ENCODE measurements around the gene ZBTB25. TPM values are rescaled to one million over a fixed set of nuclear protein-coding genes. Genes with fewer than 3 reads are reported as not detected.

ZBTB25 gene
- total and polyA plus RNA-seq, 4 experiments from 2014 or later = 34.0 to 87.5 (median 60.4) TPM

DNA sequence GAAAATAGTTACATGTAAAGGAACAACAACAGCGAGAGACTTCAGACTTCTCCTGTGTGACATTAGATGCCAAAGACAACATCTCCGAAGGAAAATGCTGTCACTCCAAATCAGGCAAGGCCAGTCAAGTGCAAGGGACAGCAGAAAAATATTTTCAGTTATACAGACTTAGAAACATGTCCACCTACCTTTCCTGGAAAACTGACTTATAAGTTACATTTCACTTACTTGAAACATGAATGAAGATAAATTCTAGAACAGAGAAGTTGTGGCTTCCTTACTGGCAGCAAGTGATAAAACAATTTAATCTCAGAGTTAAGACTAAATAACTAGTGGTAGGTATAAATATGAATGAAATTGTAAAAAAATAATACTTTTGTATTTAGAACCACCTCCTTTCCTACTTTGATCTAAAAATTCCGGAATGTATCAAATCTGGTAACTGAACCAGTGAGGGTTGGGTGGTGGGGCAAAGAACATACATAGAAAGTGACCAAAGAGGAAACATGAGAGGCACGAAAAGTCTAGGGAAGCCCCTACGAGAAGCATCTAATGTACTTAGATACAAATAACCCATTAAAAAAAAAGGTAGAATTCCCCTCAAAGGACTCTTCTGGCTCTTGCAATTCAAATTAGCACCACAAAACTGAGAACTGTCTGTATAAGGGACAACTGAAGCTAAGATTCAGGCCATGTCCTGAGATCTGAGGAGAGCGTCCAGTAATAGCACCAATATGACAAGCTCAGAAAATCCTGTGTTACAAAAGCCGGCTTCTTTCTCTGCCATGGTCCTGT is 94.3 kb downstream of the ZBTB25 start:
- POLR2A ChIA-PET (ENCODE audit: partially characterized antibody) = no interaction called here
- H3K4me3 Mint-ChIP-seq = no peak overlapping the region
- H3K4me3 ChIP-seq (ENCODE audit: low read length in 2 of 2) = no peak overlapping the region
- no peak overlapping the region for H3K27ac Mint-ChIP-seq
- H3K36me3 ChIP-seq (ENCODE audit: insufficient read depth, low read length) = peaks cover 4% of the 10 kb centered on the region
- H3K27ac ChIP-seq (ENCODE audit: low read depth, low read length) = no peak overlapping the region
- H3K27me3 Mint-ChIP-seq = no peaks in the 10 kb centered on the region
- peaks cover 10 to 22% of the 10 kb centered on the region in 2 donors for H3K36me3 Mint-ChIP-seq
- CTCF ChIA-PET (ENCODE audit: partially characterized antibody) = interaction anchor here (0.9 to 1.4 kb wide), 2 partner anchors 12 to 21 kb away, joined by 3 to 4 read pairs; no protein-coding TSS in a partner anchor
- no peaks in the 10 kb centered on the region for H3K9me3 Mint-ChIP-seq
- no peaks in the 10 kb centered on the region for H3K4me1 Mint-ChIP-seq
- no peak for DNase-seq
- no peaks in the 10 kb centered on the region for H3K4me1 ChIP-seq (ENCODE audit: insufficient read depth, low read length)
- H3K9me3 ChIP-seq (ENCODE audit: control insufficient read depth in 1 of 2, low read length in 2 of 2) = no peaks in the 10 kb centered on the region
- H3K27me3 ChIP-seq (ENCODE audit: insufficient read depth, low read length) = no peaks in the 10 kb centered on the region
- intact Hi-C loops (cut with micrococcal nuclease) = no loop called here

GRCh38 chr14:64407329-64407728 is 96.3 kb downstream of the ZBTB25 start:
- POLR2A ChIA-PET (ENCODE audit: partially characterized antibody) = no interaction called here
- H3K4me1 ChIP-seq (ENCODE audit: insufficient read depth, low read length) = no peaks in the 10 kb centered on the region
- no peak overlapping the region for H3K4me3 ChIP-seq (ENCODE audit: low read length in 2 of 2)
- DNase-seq = no peak
- no peaks in the 10 kb centered on the region for H3K27me3 ChIP-seq (ENCODE audit: insufficient read depth, low read length)
- intact Hi-C loops (cut with micrococcal nuclease) = no loop called here
- H3K27ac Mint-ChIP-seq = no peak overlapping the region
- H3K27me3 Mint-ChIP-seq = no peaks in the 10 kb centered on the region
- H3K9me3 Mint-ChIP-seq = no peaks in the 10 kb centered on the region
- H3K27ac ChIP-seq (ENCODE audit: low read depth, low read length) = no peak overlapping the region
- CTCF ChIA-PET (ENCODE audit: partially characterized antibody) = no interaction called here
- H3K36me3 ChIP-seq (ENCODE audit: insufficient read depth, low read length) = no peaks in the 10 kb centered on the region
- H3K4me3 Mint-ChIP-seq = no peak overlapping the region
- H3K9me3 ChIP-seq (ENCODE audit: control insufficient read depth in 1 of 2, low read length in 2 of 2) = no peaks in the 10 kb centered on the region
- H3K36me3 Mint-ChIP-seq = peaks cover 14 to 22% of the 10 kb centered on the region in 2 donors
- H3K4me1 Mint-ChIP-seq = peaks cover 0 to 1% (median 0%) of the 10 kb centered on the region in 4 donors

DNA sequence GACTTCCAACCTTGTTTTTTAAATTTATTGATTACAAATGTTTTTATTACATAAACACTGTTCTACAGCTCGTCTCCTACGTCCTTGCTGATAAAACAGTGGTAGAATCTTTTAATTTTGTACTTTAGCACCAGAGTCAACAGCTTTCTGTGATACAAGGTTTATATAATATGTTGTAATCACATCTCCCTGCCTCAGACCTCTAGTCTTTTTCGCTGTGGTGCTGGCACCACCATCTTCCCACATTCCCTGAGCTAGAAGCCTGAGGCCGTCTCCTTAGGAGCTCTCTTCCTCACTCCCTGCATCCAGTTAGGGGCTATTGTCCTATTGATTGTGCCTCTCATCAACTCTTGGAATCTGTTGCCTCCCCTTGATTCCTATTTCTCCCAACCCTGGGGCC is 98.3 kb downstream of the ZBTB25 start:
- Histone ChIP-seq H3K36me3 (ENCODE audit: insufficient read depth, low read length) (no peaks in the 10 kb centered on the region), H3K4me1 (ENCODE audit: insufficient read depth, low read length) (no peaks in the 10 kb centered on the region), H3K27ac (ENCODE audit: low read depth, low read length) (no peak overlapping the region), H3K9me3 (ENCODE audit: control insufficient read depth in 1 of 2, low read length in 2 of 2) (no peaks in the 10 kb centered on the region), H3K4me3 (ENCODE audit: low read length in 2 of 2) (no peak overlapping the region), H3K27me3 (ENCODE audit: insufficient read depth, low read length) (no peaks in the 10 kb centered on the region)
- H3K4me3 Mint-ChIP-seq = no peak overlapping the region
- no peaks in the 10 kb centered on the region for H3K9me3 Mint-ChIP-seq
- peak overlapping the region in 1 of 7 donors; percentile 44 for H3K27ac Mint-ChIP-seq
- peaks cover 14 to 15% of the 10 kb centered on the region in 2 donors for H3K36me3 Mint-ChIP-seq
- ChIA-PET POLR2A (ENCODE audit: partially characterized antibody) (interaction anchor here (1.0 kb wide), 1 partner anchor 17 kb away, joined by 3 read pairs; the partner anchor contains the start of gene MTHFD1), CTCF (ENCODE audit: partially characterized antibody) (interaction anchor here (1.2 kb wide), 1 partner anchor 13 kb away, joined by 3 read pairs; no protein-coding TSS in a partner anchor)
- H3K4me1 Mint-ChIP-seq = peaks cover 0 to 2% (median under 1%) of the 10 kb centered on the region in 4 donors
- intact Hi-C loops (cut with micrococcal nuclease) = no loop called here
- H3K27me3 Mint-ChIP-seq = no peaks in the 10 kb centered on the region
- no peak for DNase-seq

DNA sequence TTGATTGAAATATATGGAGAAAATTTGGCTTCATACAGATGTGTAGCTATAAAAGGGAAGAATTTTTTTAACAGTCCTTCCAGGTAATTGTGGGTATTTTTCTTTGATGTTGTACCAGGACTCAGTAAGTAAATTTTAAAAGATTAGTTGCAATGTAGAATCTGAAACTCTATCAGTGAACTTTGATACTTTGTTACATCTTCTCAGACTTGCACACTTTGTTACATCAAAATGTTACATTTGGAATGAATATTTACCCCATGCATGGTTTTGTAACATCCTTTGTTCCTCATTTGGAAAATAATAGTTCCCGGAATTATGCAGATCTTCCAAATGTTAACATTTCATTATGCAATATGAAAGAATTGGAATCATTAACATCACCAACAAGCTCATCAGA is 101.7 kb downstream of the ZBTB25 start:
- H3K9me3 Mint-ChIP-seq = no peaks in the 10 kb centered on the region
- DNase-seq = no peak
- no peaks in the 10 kb centered on the region for H3K27me3 Mint-ChIP-seq
- peaks cover 11 to 14% of the 10 kb centered on the region in 2 donors for H3K36me3 Mint-ChIP-seq
- H3K27ac ChIP-seq (ENCODE audit: low read depth, low read length) = no peak overlapping the region
- intact Hi-C loops (cut with micrococcal nuclease) = no loop called here
- peaks cover 0 to 2% (median under 1%) of the 10 kb centered on the region in 4 donors for H3K4me1 Mint-ChIP-seq
- H3K27me3 ChIP-seq (ENCODE audit: insufficient read depth, low read length) = no peaks in the 10 kb centered on the region
- H3K4me3 ChIP-seq (ENCODE audit: low read length in 2 of 2) = no peak overlapping the region
- no peak overlapping the region for H3K27ac Mint-ChIP-seq
- ChIA-PET POLR2A (ENCODE audit: partially characterized antibody) (no interaction called here), CTCF (ENCODE audit: partially characterized antibody) (interaction anchor here (1.2 to 1.7 kb wide), 4 partner anchors 10 to 604 kb away, joined by 3 to 9 read pairs (median 4); no protein-coding TSS in a partner anchor)
- no peaks in the 10 kb centered on the region for H3K4me1 ChIP-seq (ENCODE audit: insufficient read depth, low read length)
- H3K4me3 Mint-ChIP-seq = no peak overlapping the region
- H3K36me3 ChIP-seq (ENCODE audit: insufficient read depth, low read length) = no peaks in the 10 kb centered on the region
- H3K9me3 ChIP-seq (ENCODE audit: control insufficient read depth in 1 of 2, low read length in 2 of 2) = no peaks in the 10 kb centered on the region

DNA sequence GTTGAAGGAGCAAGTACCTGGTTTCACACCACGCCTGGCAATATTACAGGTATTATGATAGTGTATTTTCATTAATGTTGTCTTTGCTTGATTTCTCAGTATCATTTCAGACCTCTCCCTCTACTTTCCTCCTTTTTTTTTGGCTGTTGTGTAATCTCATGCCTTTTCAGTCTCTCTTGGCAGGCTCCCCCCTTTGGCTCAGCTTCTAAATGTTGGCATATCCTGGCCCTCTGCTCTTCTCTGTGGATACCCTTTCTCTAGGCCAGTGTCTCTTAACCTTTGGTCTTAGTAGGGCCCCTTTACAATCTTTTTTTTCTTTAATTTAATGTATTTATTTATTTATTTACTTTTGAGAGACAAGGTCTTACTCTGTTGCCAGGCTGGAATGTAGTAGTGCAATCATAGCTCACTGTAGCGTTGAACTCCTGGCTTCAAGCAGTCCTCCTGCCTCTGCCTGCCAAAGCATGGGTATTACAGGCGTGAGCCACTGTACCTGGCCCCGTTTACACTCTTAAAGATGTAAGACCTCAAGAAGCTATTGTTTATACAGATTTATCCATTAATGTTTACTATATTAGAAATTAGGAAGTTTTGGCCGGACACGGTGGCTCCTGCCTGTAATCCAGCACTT is 102.7 kb downstream of the ZBTB25 start:
- peak overlapping the region in 1 of 8 donors; percentile 56 for H3K4me3 Mint-ChIP-seq
- H3K4me3 ChIP-seq (ENCODE audit: low read length in 2 of 2) = no peak overlapping the region
- CTCF ChIA-PET (ENCODE audit: partially characterized antibody) = interaction anchor here (1.0 to 1.7 kb wide), 4 partner anchors 9 to 31 kb away, joined by 4 to 9 read pairs (median 5); no protein-coding TSS in a partner anchor

More for the DNA sequence above, 102.7 kb downstream of the ZBTB25 start:
- Histone ChIP-seq H3K4me1 (ENCODE audit: insufficient read depth, low read length) (no peaks in the 10 kb centered on the region), H3K27me3 (ENCODE audit: insufficient read depth, low read length) (no peaks in the 10 kb centered on the region), H3K9me3 (ENCODE audit: control insufficient read depth in 1 of 2, low read length in 2 of 2) (no peaks in the 10 kb centered on the region), H3K27ac (ENCODE audit: low read depth, low read length) (no peak overlapping the region), H3K36me3 (ENCODE audit: insufficient read depth, low read length) (no peaks in the 10 kb centered on the region)
- H3K9me3 Mint-ChIP-seq = no peaks in the 10 kb centered on the region
- peaks cover 0 to 2% (median under 1%) of the 10 kb centered on the region in 4 donors for H3K4me1 Mint-ChIP-seq
- no peak for DNase-seq
- H3K27me3 Mint-ChIP-seq = no peaks in the 10 kb centered on the region
- POLR2A ChIA-PET (ENCODE audit: partially characterized antibody) = interaction anchor here (1.1 kb wide), 1 partner anchor 13 kb away, joined by 4 read pairs; the partner anchor contains the start of gene MTHFD1
- intact Hi-C loops (cut with micrococcal nuclease) = no loop called here
- peaks cover 11 to 14% of the 10 kb centered on the region in 2 donors for H3K36me3 Mint-ChIP-seq
- H3K27ac Mint-ChIP-seq = peak overlapping the region in 1 of 7 donors; percentile 69

Other genes with a start within 250 kb of the ZBTB25 start
- not detected for gene ESR2, start 209.5 kb downstream of the ZBTB25 start, total RNA-seq
- gene ESR2, start 209.5 kb downstream of the ZBTB25 start, polyA plus RNA-seq = under 1 TPM; 0.12 to 0.59 TPM
- 10 to 100 TPM; 27.9 to 29.8 TPM for gene MTHFD1, start 115.5 kb downstream of the ZBTB25 start, total RNA-seq
- gene MTHFD1, start 115.5 kb downstream of the ZBTB25 start, polyA plus RNA-seq = 10 to 100 TPM; 42.2 to 48.3 TPM
- under 1 TPM; 0.14 to 0.20 TPM for gene AKAP5, start 38.3 kb downstream of the ZBTB25 start, total RNA-seq
- gene AKAP5, start 38.3 kb downstream of the ZBTB25 start, polyA plus RNA-seq = under 1 TPM in 1 of 2 donors, not detected in 1; 0.11 TPM
- 100 to 1,000 TPM; 104 to 107 TPM for gene ZBTB1, start 932 bp upstream of the ZBTB25 start, total RNA-seq
- 10 to 100 TPM; 49.7 to 86.5 TPM for gene ZBTB1, start 932 bp upstream of the ZBTB25 start, polyA plus RNA-seq
- gene HSPA2, start 36.9 kb upstream of the ZBTB25 start, total RNA-seq = 1 to 10 TPM; 1.3 to 1.5 TPM
- under 1 TPM; 0.37 to 0.45 TPM for gene HSPA2, start 36.9 kb upstream of the ZBTB25 start, polyA plus RNA-seq
- not detected for gene PPP1R36, start 46.1 kb upstream of the ZBTB25 start, total RNA-seq
- gene PPP1R36, start 46.1 kb upstream of the ZBTB25 start, polyA plus RNA-seq = under 1 TPM in 1 of 2 donors, not detected in 1; 0.49 TPM
- gene PLEKHG3, start 200.6 kb upstream of the ZBTB25 start, total RNA-seq = 10 to 100 TPM; 53.3 to 56.5 TPM
- 10 to 100 TPM; 10.8 to 62.6 TPM for gene PLEKHG3, start 200.6 kb upstream of the ZBTB25 start, polyA plus RNA-seq